Measurements from ENCODE around the gene GOLGA1.

GRCh38 chr9:124860582-124861341, 80.1 kb downstream of the GOLGA1 start:
- TF ChIP-seq, protein P1, sequence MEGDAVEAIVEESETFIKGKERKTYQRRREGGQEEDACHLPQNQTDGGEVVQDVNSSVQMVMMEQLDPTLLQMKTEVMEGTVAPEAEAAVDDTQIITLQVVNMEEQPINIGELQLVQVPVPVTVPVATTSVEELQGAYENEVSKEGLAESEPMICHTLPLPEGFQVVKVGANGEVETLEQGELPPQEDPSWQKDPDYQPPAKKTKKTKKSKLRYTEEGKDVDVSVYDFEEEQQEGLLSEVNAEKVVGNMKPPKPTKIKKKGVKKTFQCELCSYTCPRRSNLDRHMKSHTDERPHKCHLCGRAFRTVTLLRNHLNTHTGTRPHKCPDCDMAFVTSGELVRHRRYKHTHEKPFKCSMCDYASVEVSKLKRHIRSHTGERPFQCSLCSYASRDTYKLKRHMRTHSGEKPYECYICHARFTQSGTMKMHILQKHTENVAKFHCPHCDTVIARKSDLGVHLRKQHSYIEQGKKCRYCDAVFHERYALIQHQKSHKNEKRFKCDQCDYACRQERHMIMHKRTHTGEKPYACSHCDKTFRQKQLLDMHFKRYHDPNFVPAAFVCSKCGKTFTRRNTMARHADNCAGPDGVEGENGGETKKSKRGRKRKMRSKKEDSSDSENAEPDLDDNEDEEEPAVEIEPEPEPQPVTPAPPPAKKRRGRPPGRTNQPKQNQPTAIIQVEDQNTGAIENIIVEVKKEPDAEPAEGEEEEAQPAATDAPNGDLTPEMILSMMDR (IDR thresholded peaks at IDR 0.05; ENCODE audit: low read length) = no peak
- no peak for TF ChIP-seq EZH2 (optimal IDR thresholded peaks at IDR 0.05; ENCODE audit: low read depth, low read length)
- no peak for TF ChIP-seq EZH2phosphoT487 (IDR thresholded peaks at IDR 0.05; ENCODE audit: low read length)
